HS-27A (cell line): Measurements from ENCODE around the gene SRD5A3.
"Not testable (repeated sequence)": the region's sequence is repeated elsewhere in the genome, so short reads cannot be mapped to it uniquely, and the experiment has no call there.

Experiments
- DNase-seq: peaks from one replicate; pipeline ENCODE4 v3.0.0-alpha.2; 2012; ENCODE audit warnings: low read depth, missing footprints

Gene SRD5A3

DNA sequence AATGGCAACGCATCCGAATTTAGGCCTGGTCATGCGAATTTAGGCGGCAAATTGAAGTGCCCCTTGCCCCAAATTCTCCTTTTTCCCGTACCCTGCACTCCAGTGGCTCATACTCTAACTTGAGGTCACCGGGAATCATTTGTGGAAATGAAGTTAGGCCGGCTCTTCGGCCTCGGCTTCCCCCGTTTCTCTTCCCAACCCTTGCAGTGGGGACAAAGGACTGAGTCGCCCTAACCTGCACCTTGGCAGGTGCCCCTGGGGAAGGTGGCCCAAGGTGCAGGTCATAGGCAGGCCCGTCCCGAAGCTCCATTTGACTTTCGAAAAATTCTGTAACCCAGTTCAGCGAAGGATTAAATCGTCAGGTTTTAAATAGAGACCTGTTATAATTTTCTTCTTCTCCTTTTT, 811 bp downstream of the SRD5A3 start:
- no peak for DNase-seq

GRCh38 chr4:55347610-55348228, 1.7 kb downstream of the SRD5A3 start:
- no peak for DNase-seq

GRCh38 chr4:55348466-55348865, 2.4 kb downstream of the SRD5A3 start:
- no peak for DNase-seq

GRCh38 chr4:55350870-55351269, 4.8 kb downstream of the SRD5A3 start:
- DNase-seq: not testable (repeated sequence)

GRCh38 chr4:55351824-55352223, 5.8 kb downstream of the SRD5A3 start:
- no peak for DNase-seq

DNA sequence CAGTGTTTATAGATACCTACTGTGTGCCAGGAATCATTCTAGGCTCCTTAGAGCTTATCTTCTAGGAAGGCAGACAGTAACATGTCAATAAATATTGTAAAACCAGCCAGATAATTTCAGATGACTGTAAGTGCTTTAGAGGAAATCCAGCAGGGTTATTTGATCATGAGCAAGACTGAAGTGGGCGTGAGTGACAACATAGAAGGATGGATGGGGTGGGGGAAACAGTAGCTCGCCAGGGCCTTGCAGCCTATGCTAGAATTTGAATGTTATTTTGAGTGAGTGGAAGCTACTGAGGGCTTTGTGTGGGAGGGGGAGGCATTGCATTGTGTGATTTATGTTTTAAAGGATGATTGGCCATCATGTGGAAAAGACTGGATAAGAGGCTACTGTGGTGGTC, 6.7 kb downstream of the SRD5A3 start:
- no peak for DNase-seq

DNA sequence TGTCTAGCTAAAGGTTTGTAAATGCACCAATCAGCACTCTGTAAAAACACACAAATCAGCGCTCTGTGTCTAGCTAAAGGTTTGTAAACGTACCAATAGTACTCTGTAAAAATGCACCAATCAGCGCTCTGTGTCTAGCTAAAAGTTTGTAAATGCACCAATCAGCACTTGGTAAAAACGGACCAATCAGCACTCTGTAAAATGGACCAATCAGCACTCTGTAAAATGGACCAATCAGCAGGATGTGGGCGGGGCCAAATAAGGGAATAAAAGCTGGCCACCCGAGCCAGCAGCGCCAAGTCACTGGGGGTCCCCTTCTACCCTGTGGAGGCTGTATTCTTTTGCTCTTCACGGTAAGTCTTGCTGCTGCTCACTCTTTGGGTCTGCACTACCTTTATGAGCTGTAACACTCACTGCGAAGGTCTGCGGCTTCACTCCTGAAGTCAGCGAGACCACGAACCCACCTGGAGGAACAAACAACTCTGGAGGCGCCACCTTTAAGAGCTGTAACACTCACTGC, 7.2 kb downstream of the SRD5A3 start:
- not testable (repeated sequence) for DNase-seq

DNA sequence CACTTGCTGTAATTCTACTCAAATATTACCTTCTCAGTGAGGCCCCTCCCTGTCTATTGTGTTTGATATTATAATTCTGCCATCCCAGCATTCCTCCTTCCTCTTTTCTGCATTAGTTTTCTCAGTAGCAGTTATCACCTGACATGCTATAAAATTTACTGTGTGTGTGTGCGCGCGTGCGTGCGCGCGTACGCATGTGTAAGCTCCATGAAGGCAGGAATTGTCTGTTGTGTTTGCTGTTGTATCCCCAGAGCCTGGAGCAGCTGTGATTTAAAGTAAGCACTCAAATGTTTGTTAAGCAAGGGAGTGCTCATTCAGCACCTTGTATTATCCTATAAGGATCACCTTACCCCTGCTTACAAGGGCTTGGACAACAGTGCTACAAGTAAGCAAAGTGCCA, 8.6 kb downstream of the SRD5A3 start:
- no peak for DNase-seq

- DNase-seq: no peak
Observed at GRCh38 chr4:55355555-55355954, 9.5 kb downstream of the SRD5A3 start.

GRCh38 chr4:55356991-55357461, 11.0 kb downstream of the SRD5A3 start:
- DNase-seq: no peak

DNA sequence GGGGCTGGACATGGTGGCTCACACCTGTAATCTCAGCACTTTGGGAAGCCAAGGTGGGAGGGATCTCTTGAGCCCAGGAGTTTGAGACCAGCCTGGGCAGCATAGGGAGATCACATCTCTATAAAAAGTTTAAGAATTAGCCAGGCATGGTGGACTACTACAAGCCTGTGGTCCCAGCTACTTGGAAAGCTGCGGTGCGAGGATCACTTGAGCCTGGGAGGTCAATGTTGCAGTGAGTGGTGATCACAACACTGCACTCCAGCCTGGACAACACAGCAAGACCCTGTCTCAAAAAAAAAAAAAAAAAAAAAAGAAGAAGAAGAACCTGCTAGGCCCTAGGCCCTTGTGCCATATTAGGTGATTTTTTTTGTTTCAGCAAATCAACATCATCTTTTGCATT, 12.2 kb downstream of the SRD5A3 start:
- DNase-seq: no peak

DNA sequence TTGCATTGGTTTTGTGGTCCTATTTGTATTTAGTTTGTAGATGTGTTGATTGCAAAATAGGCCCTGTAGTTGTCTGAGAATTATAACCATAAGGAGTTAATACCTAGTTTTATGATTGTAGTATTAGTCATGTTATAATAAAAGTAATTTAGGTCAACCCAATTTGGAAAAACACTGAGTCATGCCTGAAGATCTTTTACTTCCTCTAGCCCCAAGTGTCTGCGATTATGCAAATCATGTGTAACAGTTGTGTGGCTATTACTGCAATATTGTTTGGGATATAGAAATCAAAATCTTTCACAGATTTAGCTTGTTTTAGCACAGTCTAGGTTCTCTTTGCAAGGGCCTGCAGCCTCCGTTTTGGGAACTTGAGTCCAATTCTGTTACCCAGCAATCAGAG, 12.6 kb downstream of the SRD5A3 start:
- no peak for DNase-seq

DNA sequence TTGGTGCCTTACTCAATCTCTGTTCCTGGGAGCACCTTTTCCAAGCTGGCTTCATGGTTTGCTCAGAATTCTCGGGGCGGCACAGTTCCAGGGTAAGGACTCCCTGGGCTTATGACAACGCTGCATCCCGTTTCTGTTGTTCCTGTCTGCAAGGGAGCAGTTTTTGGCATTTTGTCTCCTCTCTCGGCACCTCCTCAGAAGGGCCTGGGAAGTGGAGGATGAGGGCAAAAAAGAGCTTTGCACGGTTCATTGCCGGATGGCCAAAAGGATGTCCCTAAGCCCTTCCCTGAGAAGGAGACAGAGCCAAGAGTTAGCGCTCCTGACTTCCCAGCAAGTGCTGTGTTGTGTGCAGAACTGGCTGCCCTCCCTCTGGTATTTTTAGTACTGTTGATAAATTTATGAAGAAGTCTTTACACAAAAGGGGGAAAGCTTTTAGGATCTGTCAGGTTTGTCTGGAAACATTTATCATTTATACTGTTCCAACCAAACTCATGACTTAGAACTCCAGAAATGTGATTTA, 13.4 kb downstream of the SRD5A3 start:
- no peak for DNase-seq

GRCh38 chr4:55362938-55363337, 16.9 kb downstream of the SRD5A3 start:
- not testable (repeated sequence) for DNase-seq

- no peak for DNase-seq
Observed at GRCh38 chr4:55363691-55364351, 17.8 kb downstream of the SRD5A3 start.

DNA sequence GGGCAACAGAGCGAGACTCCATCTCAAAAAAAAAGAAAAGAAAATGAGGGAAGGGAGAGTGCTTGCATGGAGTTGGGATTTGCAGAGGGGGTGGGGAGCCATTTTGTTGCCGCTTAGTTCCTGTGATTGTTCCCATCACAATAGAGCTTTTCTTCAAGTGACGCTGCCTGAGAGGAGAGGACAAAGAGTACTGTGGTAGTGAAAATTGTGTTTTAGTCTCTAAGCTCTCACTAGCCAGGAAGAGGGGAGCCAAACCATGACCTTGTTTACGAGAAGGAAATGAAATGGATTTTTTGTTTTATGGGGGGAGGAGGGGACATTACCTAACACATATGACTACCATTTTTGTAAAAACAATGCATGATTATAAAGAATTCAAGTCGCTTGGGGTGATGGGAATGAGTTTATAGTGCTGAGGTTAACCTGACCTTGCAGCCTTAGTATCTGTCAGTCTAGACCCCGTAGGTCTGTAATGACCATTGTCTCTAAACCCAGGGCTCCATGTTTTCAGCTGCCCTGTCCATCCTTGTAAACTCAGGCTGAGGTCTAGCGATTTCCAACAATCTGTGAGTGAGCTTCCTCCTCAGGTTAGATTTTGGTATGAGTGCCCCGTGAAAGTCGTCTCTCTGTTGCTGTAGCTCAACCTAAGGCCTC, 18.8 kb downstream of the SRD5A3 start:
- no peak for DNase-seq

DNA sequence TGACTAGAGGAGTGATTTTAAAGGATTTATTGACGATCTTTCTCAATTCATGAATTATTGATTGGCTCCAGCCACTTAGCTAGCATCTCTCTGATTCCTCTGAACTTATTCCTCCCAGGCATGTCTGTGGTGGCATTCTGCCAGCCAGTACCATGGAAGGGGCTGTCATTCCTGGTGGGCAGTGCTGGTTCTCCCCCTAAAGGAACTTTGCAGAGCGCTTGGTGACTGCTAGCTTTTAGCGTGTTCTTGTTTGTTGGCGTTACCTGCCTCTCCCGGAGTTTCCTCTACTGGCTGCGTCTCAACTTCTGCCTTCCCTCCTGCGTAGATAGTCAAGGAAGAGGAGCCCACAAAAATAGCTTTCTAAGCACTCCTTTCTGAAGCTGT, 19.3 kb downstream of the SRD5A3 start:
- no peak for DNase-seq

GRCh38 chr4:55366621-55367020, 20.6 kb downstream of the SRD5A3 start:
- DNase-seq: no peak

DNA sequence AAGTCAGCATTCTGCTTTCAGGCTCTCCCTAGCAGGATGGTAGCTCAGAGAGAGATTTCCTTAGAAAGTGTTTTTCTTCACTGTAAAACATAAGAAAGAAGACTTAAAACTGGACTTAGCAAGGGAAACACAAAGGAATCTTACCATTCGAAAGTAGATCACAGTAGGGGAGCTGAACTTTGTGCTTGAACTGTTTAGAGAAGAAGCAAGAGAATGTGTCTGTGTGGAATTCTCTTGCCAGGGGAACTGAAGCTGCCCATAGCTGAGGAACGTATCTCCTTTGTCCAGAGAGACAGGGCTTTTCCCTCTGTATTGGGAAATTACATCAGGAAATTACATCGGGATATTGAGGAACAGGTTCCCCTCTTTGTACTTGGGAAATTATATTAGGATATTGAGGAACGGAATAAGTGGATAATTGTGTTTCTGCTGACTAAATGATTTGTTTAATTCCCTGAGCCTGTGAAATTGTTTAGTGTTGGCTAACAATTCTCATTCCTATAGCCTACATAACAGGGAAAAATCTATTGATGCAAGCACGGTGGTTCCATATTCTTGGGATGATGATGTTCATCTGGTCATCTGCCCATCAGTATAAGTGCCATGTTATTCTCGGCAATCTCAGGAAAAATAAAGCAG, 21.2 kb downstream of the SRD5A3 start:
- DNase-seq: no peak

DNA sequence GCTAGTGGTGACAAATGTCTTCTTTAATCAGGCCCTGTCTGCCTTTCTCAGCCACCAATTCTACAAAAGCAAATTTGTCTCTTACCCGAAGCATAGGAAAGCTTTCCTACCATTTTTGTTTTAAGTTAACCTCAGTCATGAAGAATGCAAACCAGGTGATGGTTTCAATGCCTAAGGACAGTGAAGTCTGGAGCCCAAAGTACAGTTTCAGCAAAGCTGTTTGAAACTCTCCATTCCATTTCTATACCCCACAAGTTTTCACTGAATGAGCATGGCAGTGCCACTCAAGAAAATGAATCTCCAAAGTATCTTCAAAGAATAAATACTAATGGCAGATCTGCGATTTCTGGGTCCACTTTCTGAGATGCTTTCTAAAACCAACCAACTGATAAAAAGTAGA, 23.9 kb downstream of the SRD5A3 start:
- no peak for DNase-seq

- no peak for DNase-seq
Observed at GRCh38 chr4:55372259-55372658, 26.2 kb downstream of the SRD5A3 start.

DNA sequence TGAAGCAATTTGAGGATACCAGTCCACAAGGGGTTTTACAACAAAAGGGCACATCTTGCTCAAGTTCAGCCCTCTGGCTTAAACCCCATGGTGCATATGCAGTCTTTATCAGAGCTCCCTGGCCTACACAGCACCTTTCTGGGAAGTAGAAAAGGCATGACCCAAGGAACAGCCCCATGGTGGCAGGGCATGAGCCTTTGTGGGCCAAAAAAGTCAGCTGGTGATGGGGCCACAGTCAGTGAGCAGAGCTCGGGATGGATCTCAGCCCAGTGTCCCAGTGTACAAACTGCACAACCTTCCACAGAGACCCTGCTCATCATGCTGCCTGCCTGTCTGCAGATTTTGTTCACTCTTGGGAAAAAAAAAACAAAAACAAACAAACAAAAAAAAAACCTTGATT, 27.4 kb downstream of the SRD5A3 start:
- no peak for DNase-seq

GRCh38 chr4:55376698-55377097, 30.7 kb downstream of the SRD5A3 start:
- DNase-seq: no peak
